Cardiac muscle cell (in vitro differentiated cells and primary cell): ENCODE measurements around the gene MAD1L1. TPM values are rescaled to one million over a fixed set of nuclear protein-coding genes. Genes with fewer than 3 reads are reported as not detected.

ENCODE experiments used
- DNase-seq, 2 donors: peaks; one replicate each; pipeline versions ENCODE4 v3.0.0 to v3.0.0-alpha.2; 2010 to 2017; ENCODE audit warnings: low read depth in 1 of 2, low spot score in 1 of 2
- H3K27ac ChIP-seq: fragments of 200-600 bp; sonication (generic); 2 replicates; pipeline ENCODE4 v1.5.1; 2016
- H3K27me3 ChIP-seq: fragments of 200-600 bp; sonication (generic); 2 replicates; pipeline ENCODE4 v1.6.0; 2016; ENCODE audit warnings: control low read depth
- H3K36me3 ChIP-seq: fragments of 200-600 bp; sonication (generic); 2 replicates; pipeline ENCODE4 v1.5.1; 2016; ENCODE audit warnings: control low read depth
- H3K4me1 ChIP-seq: fragments of 200-600 bp; sonication (generic); 2 replicates; pipeline ENCODE4 v1.8.1; 2017; ENCODE audit warnings: low read depth, mild to moderate bottlenecking, mixed run types
- H3K4me3 ChIP-seq: fragments of 200-600 bp; sonication (generic); 2 replicates; pipeline ENCODE4 v1.5.1; 2016; ENCODE audit warnings: mild to moderate bottlenecking
- H3K9me3 ChIP-seq: fragments of 200-600 bp; sonication (generic); 2 replicates; pipeline ENCODE4 v1.5.1; 2017; ENCODE audit warnings: low read depth, mild to moderate bottlenecking, control low read depth
- polyA plus RNA-seq: library from polyadenylated mRNA; unstranded; fragments of >200 nt; fragmentation: Nextera tagmentation; extraction: Ambion mirVana; gene quantifications from 2 replicates; pipeline ENCODE4 v1.2.1, GENCODE V29; 2016
- total RNA-seq: library from RNA; depleted of rRNA; stranded (reverse); fragments of >200 nt; gene quantifications from 2 replicates; pipeline ENCODE4 v1.2.3, GENCODE V29; 2016
- TF ChIP-seq, protein P1 (sequence below): IDR thresholded peaks from 2 replicates; pipeline ENCODE4 v1.5.1; 2012; ENCODE audit warnings: low read depth, mild to moderate bottlenecking, low read length

The MAD1L1 gene
- total and polyA plus RNA-seq, 2 experiments from 2014 or later: 38.3 to 56.2 TPM

GRCh38 chr7:2131341-2131740 lies 101.4 kb downstream of the MAD1L1 start:
- no peaks in the 10 kb centered on the region for H3K27me3 ChIP-seq
- H3K4me1 ChIP-seq: no peaks in the 10 kb centered on the region
- TF ChIP-seq, protein P1, sequence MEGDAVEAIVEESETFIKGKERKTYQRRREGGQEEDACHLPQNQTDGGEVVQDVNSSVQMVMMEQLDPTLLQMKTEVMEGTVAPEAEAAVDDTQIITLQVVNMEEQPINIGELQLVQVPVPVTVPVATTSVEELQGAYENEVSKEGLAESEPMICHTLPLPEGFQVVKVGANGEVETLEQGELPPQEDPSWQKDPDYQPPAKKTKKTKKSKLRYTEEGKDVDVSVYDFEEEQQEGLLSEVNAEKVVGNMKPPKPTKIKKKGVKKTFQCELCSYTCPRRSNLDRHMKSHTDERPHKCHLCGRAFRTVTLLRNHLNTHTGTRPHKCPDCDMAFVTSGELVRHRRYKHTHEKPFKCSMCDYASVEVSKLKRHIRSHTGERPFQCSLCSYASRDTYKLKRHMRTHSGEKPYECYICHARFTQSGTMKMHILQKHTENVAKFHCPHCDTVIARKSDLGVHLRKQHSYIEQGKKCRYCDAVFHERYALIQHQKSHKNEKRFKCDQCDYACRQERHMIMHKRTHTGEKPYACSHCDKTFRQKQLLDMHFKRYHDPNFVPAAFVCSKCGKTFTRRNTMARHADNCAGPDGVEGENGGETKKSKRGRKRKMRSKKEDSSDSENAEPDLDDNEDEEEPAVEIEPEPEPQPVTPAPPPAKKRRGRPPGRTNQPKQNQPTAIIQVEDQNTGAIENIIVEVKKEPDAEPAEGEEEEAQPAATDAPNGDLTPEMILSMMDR: no peak
- H3K4me3 ChIP-seq: no peak overlapping the region
- no peaks in the 10 kb centered on the region for H3K9me3 ChIP-seq
- H3K27ac ChIP-seq: no peak overlapping the region
- no peaks in the 10 kb centered on the region for H3K36me3 ChIP-seq
- DNase-seq: no peak

DNA sequence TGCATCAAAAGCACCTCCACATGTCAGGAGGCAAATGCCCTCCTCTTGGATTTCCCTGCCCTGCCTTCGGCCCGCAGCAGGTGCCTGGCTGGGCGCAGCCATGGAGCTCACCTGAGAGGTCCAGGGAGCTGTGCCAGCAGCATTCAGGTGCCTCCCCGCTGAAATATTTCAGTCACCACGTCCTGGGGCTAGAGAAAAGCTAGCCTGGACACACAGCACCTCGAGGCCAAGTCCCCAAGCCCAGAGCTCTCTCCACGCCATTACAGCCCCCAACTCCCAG lies 102.7 kb downstream of the MAD1L1 start:
- Histone ChIP-seq H3K36me3 (no peaks in the 10 kb centered on the region), H3K4me3 (no peak overlapping the region), H3K27ac (no peak overlapping the region), H3K27me3 (no peaks in the 10 kb centered on the region), H3K9me3 (no peaks in the 10 kb centered on the region), H3K4me1 (no peaks in the 10 kb centered on the region)
- TF ChIP-seq, protein P1: no peak
- no peak for DNase-seq

DNA sequence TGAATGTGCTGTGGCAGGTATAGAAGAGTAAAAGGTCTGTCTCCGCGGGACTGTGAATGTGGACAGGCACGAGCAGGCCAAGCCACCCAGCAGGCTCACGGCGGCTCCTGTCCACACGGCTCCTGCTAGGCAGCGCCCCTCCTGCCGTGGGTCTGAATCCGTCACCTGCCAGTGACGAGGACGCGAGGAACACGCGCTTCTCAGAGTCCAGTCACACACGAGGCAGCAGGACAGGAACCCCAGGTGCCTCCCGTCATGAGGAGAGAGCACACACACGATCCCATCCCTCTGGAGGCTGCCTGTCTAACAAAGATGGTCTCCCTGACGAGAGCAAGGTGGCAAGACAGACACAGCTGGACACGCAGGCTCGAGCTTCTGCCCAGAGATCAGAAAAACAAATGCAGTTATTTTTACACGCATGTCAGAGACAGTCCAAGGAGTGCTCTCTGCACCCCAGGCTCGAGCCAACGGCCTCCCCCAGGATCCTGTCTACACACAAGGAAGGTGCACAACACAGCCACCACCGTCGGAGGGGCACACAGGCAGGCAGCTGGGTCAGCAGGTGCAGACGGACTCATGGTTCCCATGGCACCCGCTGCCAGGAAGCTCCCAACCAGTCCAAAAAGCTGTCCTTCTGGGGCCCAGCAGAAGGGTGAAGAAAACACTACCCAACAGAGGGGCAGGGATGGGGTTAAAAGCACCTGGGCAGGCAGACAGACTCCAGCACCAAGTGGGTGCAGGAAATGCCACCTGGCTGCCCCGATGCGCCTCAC lies 103.2 kb downstream of the MAD1L1 start:
- H3K27ac ChIP-seq: peak overlapping the region; percentile 28
- no peaks in the 10 kb centered on the region for H3K4me1 ChIP-seq
- no peaks in the 10 kb centered on the region for H3K27me3 ChIP-seq
- no peaks in the 10 kb centered on the region for H3K9me3 ChIP-seq
- no peaks in the 10 kb centered on the region for H3K36me3 ChIP-seq
- no peak overlapping the region for H3K4me3 ChIP-seq
- TF ChIP-seq, protein P1: no peak
- DNase-seq: no peak

DNA sequence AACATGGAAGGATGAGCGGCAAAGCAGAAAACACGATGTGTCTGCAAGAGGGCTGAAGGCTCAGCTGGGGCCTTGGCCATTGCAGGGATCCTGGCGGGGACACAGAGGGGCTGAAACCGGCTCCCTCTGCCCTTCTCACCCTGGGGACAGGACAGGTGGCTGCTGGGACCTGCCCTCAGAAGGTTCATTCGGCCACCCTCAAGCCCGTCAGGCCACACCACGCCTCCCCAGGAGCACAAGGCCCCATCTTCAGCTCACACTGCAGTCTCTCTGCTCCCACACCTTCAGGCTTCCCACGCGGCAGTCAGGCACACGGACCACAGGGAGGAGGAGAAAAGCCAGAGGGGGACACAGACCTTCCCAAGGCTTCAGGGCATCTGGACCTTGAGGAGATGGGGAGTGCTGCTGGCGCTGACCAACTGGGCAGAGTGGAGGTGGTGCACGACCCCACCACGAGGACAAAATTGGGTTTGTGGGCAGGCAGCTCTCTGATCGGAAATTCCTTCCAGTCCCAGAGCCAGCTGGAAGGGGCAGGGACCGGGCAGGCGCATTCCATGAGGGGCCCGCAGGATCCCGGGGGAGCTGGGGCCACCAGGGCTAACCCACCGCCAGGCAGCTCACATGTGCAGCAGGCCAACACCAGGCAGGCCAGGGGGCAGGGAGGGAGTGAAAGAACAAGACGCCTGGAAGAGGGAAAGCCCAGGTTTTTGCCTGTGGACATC lies 104.0 kb downstream of the MAD1L1 start:
- Histone ChIP-seq H3K4me3 (no peak overlapping the region), H3K9me3 (no peaks in the 10 kb centered on the region), H3K36me3 (no peaks in the 10 kb centered on the region), H3K4me1 (no peaks in the 10 kb centered on the region), H3K27ac (peak overlapping the region; percentile 28), H3K27me3 (no peaks in the 10 kb centered on the region)
- no peak for DNase-seq
- TF ChIP-seq, protein P1: no peak

GRCh38 chr7:2126621-2127020 lies 106.1 kb downstream of the MAD1L1 start:
- Histone ChIP-seq H3K4me3 (no peak overlapping the region), H3K27me3 (no peaks in the 10 kb centered on the region), H3K4me1 (no peaks in the 10 kb centered on the region), H3K9me3 (no peaks in the 10 kb centered on the region), H3K27ac (no peak overlapping the region), H3K36me3 (no peaks in the 10 kb centered on the region)
- DNase-seq: no peak
- TF ChIP-seq, protein P1: no peak
